ENCODE data around the gene SPDL1. TPM values are rescaled to one million over a fixed set of nuclear protein-coding genes. Genes with fewer than 3 reads are reported as not detected.

The SPDL1 gene
- total RNA-seq, 1 donor from 2014 or later: 5.5 TPM

- no peak overlapping the region for H3K27ac ChIP-seq
- intact Hi-C loops (cut with DNase I): no loop called here
- no peak overlapping the region for H3K4me3 ChIP-seq
- no peak for DNase-seq (ENCODE audit: low spot score in 2 of 2)
- no peaks in the 10 kb centered on the region for H3K9me3 ChIP-seq
- TF ChIP-seq CTCF (IDR thresholded peaks at IDR 0.05): no peak
- no peaks in the 10 kb centered on the region for H3K27me3 ChIP-seq
- no peaks in the 10 kb centered on the region for H3K36me3 ChIP-seq
- no peaks in the 10 kb centered on the region for H3K4me1 ChIP-seq
These were observed 46.4 kb downstream of the SPDL1 start for GRCh38 chr5:169629847-169630548.

- H3K4me3 ChIP-seq: no peak overlapping the region
- TF ChIP-seq CTCF (IDR thresholded peaks at IDR 0.05): no peak
- no peak overlapping the region for H3K27ac ChIP-seq
- no peaks in the 10 kb centered on the region for H3K36me3 ChIP-seq
- H3K27me3 ChIP-seq: peaks cover 3% of the 10 kb centered on the region
- intact Hi-C loops (cut with DNase I): no loop called here
- H3K9me3 ChIP-seq: no peaks in the 10 kb centered on the region
- H3K4me1 ChIP-seq: no peaks in the 10 kb centered on the region
- no peak for DNase-seq (ENCODE audit: low spot score in 2 of 2)
These were observed 47.8 kb downstream of the SPDL1 start for GRCh38 chr5:169631360-169631759.

DNA sequence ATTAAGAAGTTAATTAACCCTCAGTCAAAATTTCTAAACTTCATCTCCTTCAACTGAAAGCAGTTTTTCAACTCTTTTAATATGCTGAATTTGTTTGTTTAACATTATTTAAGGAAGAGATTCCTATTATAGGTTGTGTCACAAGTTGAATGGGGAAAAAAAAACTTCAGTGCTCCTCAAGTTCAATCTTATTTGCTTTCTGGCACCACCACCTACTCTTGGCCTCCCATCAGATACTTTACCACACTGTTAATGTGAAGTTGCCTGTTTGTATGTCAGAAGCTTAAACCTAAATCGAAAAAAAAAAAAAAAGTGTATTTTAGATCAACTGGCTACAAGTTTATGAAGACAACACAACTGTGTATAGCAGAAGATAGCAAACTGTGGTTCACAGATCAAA, 49.4 kb downstream of the SPDL1 start:
- Histone ChIP-seq H3K27ac (no peak overlapping the region), H3K36me3 (no peaks in the 10 kb centered on the region), H3K27me3 (peaks cover 17% of the 10 kb centered on the region), H3K9me3 (no peaks in the 10 kb centered on the region), H3K4me3 (no peak overlapping the region), H3K4me1 (no peaks in the 10 kb centered on the region)
- intact Hi-C loops (cut with DNase I): no loop called here
- TF ChIP-seq CTCF (IDR thresholded peaks at IDR 0.05): no peak
- no peak for DNase-seq (ENCODE audit: low spot score in 2 of 2)

DNA sequence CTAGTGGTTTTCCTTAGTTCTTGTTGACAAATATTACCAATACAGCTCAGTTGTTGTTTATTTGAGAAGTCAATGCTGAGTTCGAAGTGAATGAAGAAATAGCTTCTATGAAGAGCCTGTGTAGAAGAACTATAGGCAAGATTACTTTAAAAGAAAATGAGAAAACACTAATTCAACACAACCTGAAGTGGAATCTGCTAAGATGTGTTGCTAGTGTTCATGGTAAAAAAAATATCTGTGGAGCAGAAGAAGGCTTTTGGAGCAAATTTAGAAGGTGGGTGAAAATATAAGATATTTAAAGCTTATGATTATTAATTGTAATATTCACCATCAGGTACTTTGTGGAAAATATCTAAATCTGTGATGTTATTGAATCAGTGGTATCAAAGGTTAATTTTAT, 51.0 kb downstream of the SPDL1 start:
- H3K4me1 ChIP-seq: no peaks in the 10 kb centered on the region
- H3K27ac ChIP-seq: no peak overlapping the region
- no peak for TF ChIP-seq CTCF (IDR thresholded peaks at IDR 0.05)
- intact Hi-C loops (cut with DNase I): no loop called here
- H3K9me3 ChIP-seq: no peaks in the 10 kb centered on the region
- H3K36me3 ChIP-seq: no peaks in the 10 kb centered on the region
- no peak for DNase-seq (ENCODE audit: low spot score in 2 of 2)
- H3K27me3 ChIP-seq: peaks cover 17% of the 10 kb centered on the region
- H3K4me3 ChIP-seq: no peak overlapping the region

DNA sequence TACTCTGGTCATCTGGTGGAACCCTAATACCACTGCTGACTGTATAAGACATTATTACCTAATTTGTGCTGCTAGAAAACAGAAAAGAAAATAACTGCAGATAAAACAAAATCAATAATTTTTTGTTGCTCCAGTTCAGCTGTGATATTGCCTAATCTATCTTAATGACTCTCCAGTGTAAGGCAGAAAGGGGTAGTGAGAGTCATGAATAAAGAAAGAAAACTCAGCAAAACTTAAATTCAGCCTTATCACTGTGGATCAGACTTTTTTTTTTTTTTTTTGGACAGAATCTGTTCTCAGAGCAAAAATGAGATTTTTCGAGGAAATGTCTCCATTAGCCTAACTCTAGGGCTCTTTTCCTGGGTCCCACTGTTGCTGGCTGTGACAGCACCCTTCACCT, 52.4 kb downstream of the SPDL1 start:
- Histone ChIP-seq H3K27me3 (peaks cover 17% of the 10 kb centered on the region), H3K36me3 (no peaks in the 10 kb centered on the region), H3K4me3 (no peak overlapping the region), H3K4me1 (no peaks in the 10 kb centered on the region), H3K27ac (no peak overlapping the region), H3K9me3 (no peaks in the 10 kb centered on the region)
- intact Hi-C loops (cut with DNase I): no loop called here
- no peak for DNase-seq (ENCODE audit: low spot score in 2 of 2)
- no peak for TF ChIP-seq CTCF (IDR thresholded peaks at IDR 0.05)
